Raji (cell line): ENCODE measurements around the gene ENOX1.

Experiments used
- POLR2A ChIP-seq: IDR thresholded peaks from 2 replicates; pipeline ENCODE4 v1.6.1; 2011; ENCODE audit warnings: low read depth, low read length, control low read depth; ENCODE audit not compliant: insufficient read depth

The ENOX1 gene

GRCh38 chr13:43483930-43484329, 302.8 kb downstream of the ENOX1 start:
- no peak for TF ChIP-seq POLR2A

DNA sequence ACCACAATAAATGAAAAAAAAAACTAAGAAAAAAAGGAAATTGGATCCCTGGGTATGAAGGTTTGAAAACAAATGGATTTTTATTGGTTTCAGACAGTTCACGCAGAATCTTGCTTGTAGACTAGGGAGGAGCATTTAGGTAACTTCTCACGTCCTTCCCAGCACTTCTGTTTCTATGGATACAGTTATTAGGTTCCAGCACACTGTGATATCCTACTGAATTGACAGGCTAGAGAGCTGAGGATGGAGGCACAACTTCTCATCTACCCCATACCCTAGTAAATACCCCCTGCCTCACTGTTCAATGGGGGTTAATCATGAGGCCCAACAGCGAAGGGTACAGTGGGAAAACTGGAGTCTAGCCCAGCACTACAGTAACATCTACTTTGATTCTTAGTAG, 304.1 kb downstream of the ENOX1 start:
- TF ChIP-seq POLR2A: no peak

DNA sequence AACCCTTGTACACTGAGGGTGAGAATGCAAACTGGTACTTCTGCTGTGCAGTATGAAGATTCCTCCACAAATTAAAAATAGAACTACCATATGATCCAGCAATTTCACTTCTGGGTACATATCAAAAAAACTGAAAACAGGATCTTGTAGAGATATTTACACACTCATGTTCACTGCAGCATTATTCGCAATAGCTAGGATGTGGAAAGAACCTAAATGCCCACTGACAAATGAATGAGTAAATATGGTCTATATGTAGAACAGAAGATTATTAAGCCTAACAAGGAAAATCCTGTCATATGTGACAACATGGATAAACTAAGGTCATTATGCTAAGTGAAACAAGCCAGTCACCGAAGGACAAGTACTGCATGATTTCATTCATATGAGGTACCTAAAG, 304.7 kb downstream of the ENOX1 start:
- TF ChIP-seq POLR2A: no peak

DNA sequence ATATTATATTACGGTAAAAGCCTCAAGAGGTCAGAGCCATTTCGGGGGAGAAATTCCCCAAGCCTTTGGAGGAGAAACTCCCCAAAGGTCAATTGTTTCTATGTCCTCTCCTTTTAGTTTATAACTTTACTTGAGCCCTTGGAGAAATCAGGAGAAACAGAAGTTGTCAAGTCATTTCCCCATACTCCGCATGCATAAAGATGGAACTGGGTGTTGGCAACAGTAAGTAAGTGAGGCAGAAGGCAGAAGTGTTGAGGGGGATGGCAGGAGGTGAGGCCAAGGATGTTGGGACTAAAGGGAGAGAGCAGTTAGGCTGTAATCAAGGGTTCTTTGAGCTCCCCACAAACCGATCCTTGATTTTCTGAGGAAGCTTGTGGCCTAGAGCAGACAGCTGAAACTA, 307.9 kb downstream of the ENOX1 start:
- TF ChIP-seq POLR2A: no peak

GRCh38 chr13:43478211-43478610, 308.6 kb downstream of the ENOX1 start:
- no peak for TF ChIP-seq POLR2A

GRCh38 chr13:43475140-43475539, 311.6 kb downstream of the ENOX1 start:
- no peak for TF ChIP-seq POLR2A

- no peak for TF ChIP-seq POLR2A
These were observed 313.3 kb downstream of the ENOX1 start for GRCh38 chr13:43473437-43473836.

DNA sequence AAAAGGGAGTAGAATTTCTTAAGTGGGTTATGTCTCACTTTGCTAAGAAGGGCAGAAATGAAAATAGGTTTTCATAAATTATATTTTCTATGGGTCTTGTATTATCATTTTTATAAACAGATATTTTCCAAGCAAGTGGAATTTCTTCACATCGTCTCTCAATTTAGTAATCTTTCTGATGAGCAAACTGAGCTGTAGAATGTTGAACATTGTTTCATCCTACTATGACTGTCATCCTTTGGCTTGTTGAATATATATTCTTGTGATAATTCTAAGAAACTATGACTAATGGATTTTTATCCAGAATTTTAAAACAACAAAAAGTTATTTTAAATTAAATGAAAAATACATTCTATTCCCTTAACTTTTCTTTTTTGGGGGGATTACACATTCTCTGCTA, 313.8 kb downstream of the ENOX1 start:
- no peak for TF ChIP-seq POLR2A

DNA sequence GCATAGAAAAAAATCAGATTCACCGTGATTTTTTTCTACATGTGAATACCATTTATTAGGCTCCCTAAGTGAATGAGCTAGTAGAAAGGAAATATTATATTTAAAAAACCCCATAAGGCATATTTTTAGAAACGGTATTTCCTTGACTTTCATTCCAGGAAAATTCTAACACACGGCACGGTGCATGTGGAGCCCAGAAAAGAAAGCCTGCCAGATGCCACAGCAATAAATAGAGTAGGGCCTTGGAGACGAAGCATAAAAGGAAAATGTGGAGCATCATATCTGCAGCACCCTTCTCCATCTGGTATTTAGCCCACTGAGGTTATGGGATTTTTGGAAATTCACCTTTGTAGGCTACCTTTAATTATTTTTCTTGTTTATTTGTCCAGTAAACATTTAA, 314.4 kb downstream of the ENOX1 start:
- TF ChIP-seq POLR2A: no peak

GRCh38 chr13:43470610-43471009, 316.2 kb downstream of the ENOX1 start:
- no peak for TF ChIP-seq POLR2A

- TF ChIP-seq POLR2A: no peak
These were observed 317.0 kb downstream of the ENOX1 start for GRCh38 chr13:43469791-43470190.

- TF ChIP-seq POLR2A: no peak
These were observed 322.1 kb downstream of the ENOX1 start for GRCh38 chr13:43464578-43465264.

GRCh38 chr13:43448605-43449336, 338.0 kb downstream of the ENOX1 start:
- no peak for TF ChIP-seq POLR2A

- TF ChIP-seq POLR2A: no peak
These were observed 340.6 kb downstream of the ENOX1 start for GRCh38 chr13:43446126-43446525.

- TF ChIP-seq POLR2A: no peak
These were observed 341.1 kb downstream of the ENOX1 start for GRCh38 chr13:43445668-43446067.

DNA sequence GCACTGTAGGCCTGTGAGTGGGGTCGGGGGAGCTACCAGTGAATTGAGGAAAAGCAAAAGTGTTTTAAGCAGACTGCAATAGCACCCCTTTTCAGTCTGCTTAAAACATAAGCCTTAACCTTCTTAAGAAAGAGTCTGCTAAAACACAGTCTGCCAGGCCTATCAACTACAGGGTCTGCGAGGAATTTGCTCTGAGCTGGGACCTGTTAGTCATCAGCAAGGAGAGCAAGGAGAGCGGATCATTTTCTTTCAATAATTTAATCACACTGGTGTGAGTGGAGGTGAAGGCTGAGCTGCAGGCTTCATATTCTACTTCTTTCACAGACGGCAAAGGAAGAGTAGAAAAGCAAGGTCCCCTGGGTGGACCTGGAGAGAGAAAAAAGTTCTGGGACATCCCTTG, 342.7 kb downstream of the ENOX1 start:
- TF ChIP-seq POLR2A: no peak
